Prostate gland (tissue), 2 donors: Measurements from ENCODE around the gene RACGAP1.

Source experiments
- POLR2A ChIP-seq: fragments of 450-650 bp; IDR thresholded peaks from one replicate; pipeline ENCODE4 v1.6.1; 2016; ENCODE audit warnings: antibody characterized with exemption, mild to moderate bottlenecking
- POLR2AphosphoS5 ChIP-seq: sonication (generic); formaldehyde crosslinking; IDR thresholded peaks from one replicate; pipeline ENCODE4 v1.6.1; 2017; ENCODE audit warnings: antibody characterized with exemption
- TF ChIP-seq, protein P1 (sequence below), 4 experiments: fragments of 200-600 bp in 2 of 4; fragments of 450-650 bp in 2 of 4; sonication (generic) in 2 of 4; IDR thresholded peaks; 1 replicate in 3 of 4; 2 replicates in 1 of 4; pipeline ENCODE4 v1.5.1; 2016 to 2019; ENCODE audit warnings: antibody characterized with exemption in 4 of 4, mild to moderate bottlenecking in 2 of 4, moderate library complexity in 2 of 4

GRCh38 chr12:49957570-49957967, 67.7 kb downstream of the RACGAP1 start:
- TF ChIP-seq, protein P1, sequence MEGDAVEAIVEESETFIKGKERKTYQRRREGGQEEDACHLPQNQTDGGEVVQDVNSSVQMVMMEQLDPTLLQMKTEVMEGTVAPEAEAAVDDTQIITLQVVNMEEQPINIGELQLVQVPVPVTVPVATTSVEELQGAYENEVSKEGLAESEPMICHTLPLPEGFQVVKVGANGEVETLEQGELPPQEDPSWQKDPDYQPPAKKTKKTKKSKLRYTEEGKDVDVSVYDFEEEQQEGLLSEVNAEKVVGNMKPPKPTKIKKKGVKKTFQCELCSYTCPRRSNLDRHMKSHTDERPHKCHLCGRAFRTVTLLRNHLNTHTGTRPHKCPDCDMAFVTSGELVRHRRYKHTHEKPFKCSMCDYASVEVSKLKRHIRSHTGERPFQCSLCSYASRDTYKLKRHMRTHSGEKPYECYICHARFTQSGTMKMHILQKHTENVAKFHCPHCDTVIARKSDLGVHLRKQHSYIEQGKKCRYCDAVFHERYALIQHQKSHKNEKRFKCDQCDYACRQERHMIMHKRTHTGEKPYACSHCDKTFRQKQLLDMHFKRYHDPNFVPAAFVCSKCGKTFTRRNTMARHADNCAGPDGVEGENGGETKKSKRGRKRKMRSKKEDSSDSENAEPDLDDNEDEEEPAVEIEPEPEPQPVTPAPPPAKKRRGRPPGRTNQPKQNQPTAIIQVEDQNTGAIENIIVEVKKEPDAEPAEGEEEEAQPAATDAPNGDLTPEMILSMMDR (IDR thresholded peaks at IDR 0.05): no peak
- no peak for TF ChIP-seq POLR2AphosphoS5
- no peak for TF ChIP-seq POLR2A
